ENCODE results near the gene ITGB7. TPM values are rescaled to one million over a fixed set of nuclear protein-coding genes. Genes with fewer than 3 reads are reported as not detected.
A peak's percentile ranks its signal among the peaks of the same experiment; 100 is the strongest.

Gene ITGB7
- total and polyA plus RNA-seq, 9 of the 15 experiments (the other 6 are each of a cell fraction or from before 2014, with no cell fraction given) = 0.06 to 2.0 (median 0.67) TPM

- H3K4me1 ChIP-seq (replicated peaks in 1 of 2; ENCODE audit: control insufficient read depth in 2 of 2, insufficient read depth in 2 of 2, low read length in 2 of 2) = peaks cover 44 to 71% of the 10 kb centered on the region in 2 experiments
- BruUV-seq (replicated peaks) = no TSS peak
- no peak for TF ChIP-seq CREB1 (IDR thresholded peaks at IDR 0.05)
- no peak for TF ChIP-seq CREB1 (CRISPR knock-in tag; IDR thresholded peaks at IDR 0.05)
- no peak for TF ChIP-seq SIX5 (IDR thresholded peaks at IDR 0.05; ENCODE audit: borderline replicate concordance in 1 of 2, insufficient read depth in 1 of 2, low read depth in 1 of 2, low read length in 2 of 2)
- TF ChIP-seq DNMT1 (IDR thresholded peaks at IDR 0.05) = no peak
- no peak for TF ChIP-seq ZKSCAN1 (IDR thresholded peaks at IDR 0.05; ENCODE audit: low read depth, low read length)
- no peak for TF ChIP-seq KDM5B (IDR thresholded peaks at IDR 0.05; ENCODE audit: insufficient replicate concordance, low read depth, low read length)
- no peak for TF ChIP-seq NBN (IDR thresholded peaks at IDR 0.05; ENCODE audit: low read depth)
- no peak for TF ChIP-seq PYGO2 (tag; IDR thresholded peaks at IDR 0.05)
- TF ChIP-seq MEIS2 (IDR thresholded peaks at IDR 0.05; ENCODE audit: partially characterized antibody) = no peak
- no peak for TF ChIP-seq ZNF134 (CRISPR knock-in tag; conservative IDR thresholded peaks at IDR 0.05)
- TF ChIP-seq HBP1 (CRISPR knock-in tag; IDR thresholded peaks at IDR 0.05) = no peak
- TF ChIP-seq CREB5 (CRISPR knock-in tag; IDR thresholded peaks at IDR 0.05) = no peak
- no peak for TF ChIP-seq CEBPZ (IDR thresholded peaks at IDR 0.05; ENCODE audit: borderline replicate concordance, low read depth, low read length)
- TF ChIP-seq RNF2 (IDR thresholded peaks at IDR 0.05) = no peak
- TF ChIP-seq USF1 (CRISPR knock-in tag; IDR thresholded peaks at IDR 0.05) = no peak
- no peak for TF ChIP-seq HMG20A (CRISPR knock-in tag; conservative IDR thresholded peaks at IDR 0.05)
- TF ChIP-seq STAT5A (IDR thresholded peaks at IDR 0.05; ENCODE audit: borderline replicate concordance, low read length) = no peak
Measured at GRCh38 chr12:53222806-53223261, 15.8 kb upstream of the ITGB7 start.

More at GRCh38 chr12:53222806-53223261, 15.8 kb upstream of the ITGB7 start:
- H3K9me1 ChIP-seq (ENCODE audit: control insufficient read depth, insufficient read depth, low read length) = no peaks in the 10 kb centered on the region
- ATAC-seq = no peak
- peak overlapping the region in 1 of 2 experiments; percentile 81; a peak in 1 of 4 replicates for H3K9ac ChIP-seq (ENCODE audit: insufficient read depth in 1 of 2, low read depth in 2 of 2, low read length in 2 of 2)
- CTCF ChIA-PET (ENCODE audit: low intra/inter-chr PET ratio) = interaction anchor here (0.6 kb wide), 1 partner anchor 49 kb away, joined by 4 read pairs; no protein-coding TSS in a partner anchor
- no peaks in the 10 kb centered on the region for H3K9me3 ChIP-seq (replicated peaks; ENCODE audit: control insufficient read depth, insufficient read depth, low read depth, low read length)
- H3K36me3 ChIP-seq (ENCODE audit: control insufficient read depth, insufficient read depth, low read length) = no peaks in the 10 kb centered on the region
- H4K20me1 ChIP-seq (replicated peaks; ENCODE audit: control insufficient read depth, insufficient read depth, low read length) = no peaks in the 10 kb centered on the region
- FAIRE-seq = no peak
- intact Hi-C loops (cut with micrococcal nuclease) = no loop called here
- no peak overlapping the region for H3K4me3 ChIP-seq
- POLR2A ChIA-PET = interaction anchor here (0.6 to 1.0 kb wide), 4 partner anchors 14 to 46 kb away, joined by 3 to 4 read pairs (median 3); no protein-coding TSS in a partner anchor
- H3K27me3 ChIP-seq (ENCODE audit: control insufficient read depth in 2 of 2, insufficient read depth in 2 of 2, low read length in 2 of 2) = no peaks in the 10 kb centered on the region
- DNase-seq (ENCODE audit: extremely low read depth in 1 of 4, low spot score in 3 of 4) = no peak
- H3K4me2 ChIP-seq (ENCODE audit: insufficient read depth, low read length) = no peak overlapping the region
- no peak overlapping the region for H2AFZ ChIP-seq (ENCODE audit: low read depth, low read length)
- peaks cover 18% of the 10 kb centered on the region for H3K79me2 ChIP-seq (ENCODE audit: control insufficient read depth, insufficient read depth, low read length)
- WGBS (ENCODE audit: insufficient coverage, low coverage, missing lambda C conversion rate) = 68% methylated on average over 4 of the region's 4 CpGs
- in situ Hi-C loops (cut with MboI) = no loop called here
- H3K27ac ChIP-seq (ENCODE audit: extremely low read depth, low read depth, low read length) = no peak overlapping the region
